Ishikawa (cell line): ENCODE measurements around the gene REV3L.

ENCODE experiments used
- CREB1 ChIP-seq: IDR thresholded peaks from 2 replicates; pipeline ENCODE4 v1.6.1; 2012; ENCODE audit warnings: low read depth
- EP300 ChIP-seq: IDR thresholded peaks from 2 replicates; pipeline ENCODE4 v1.6.1; 2012; ENCODE audit warnings: borderline replicate concordance
- NFIC ChIP-seq: IDR thresholded peaks from 2 replicates; pipeline ENCODE4 v1.6.1; 2012
- RAD21 ChIP-seq: IDR thresholded peaks from 2 replicates; pipeline ENCODE4 v1.6.1; 2012; ENCODE audit warnings: low read depth
- REST ChIP-seq: IDR thresholded peaks from 2 replicates; pipeline ENCODE4 v1.6.1; 2012; ENCODE audit warnings: low read depth, mild to moderate bottlenecking
- TAF1 ChIP-seq: IDR thresholded peaks from 2 replicates; pipeline ENCODE4 v1.6.1; 2012; ENCODE audit warnings: low read depth, mild to moderate bottlenecking
- TEAD4 ChIP-seq: IDR thresholded peaks from 2 replicates; pipeline ENCODE4 v1.6.1; 2012
- YY1 ChIP-seq: IDR thresholded peaks from 2 replicates; pipeline ENCODE4 v1.6.1; 2012; ENCODE audit warnings: low read depth
- ZBTB7A ChIP-seq: IDR thresholded peaks from 2 replicates; pipeline ENCODE4 v1.6.1; 2012; ENCODE audit warnings: low read depth
- TF ChIP-seq, protein P1 (sequence below): IDR thresholded peaks from 2 replicates; pipeline ENCODE4 v1.6.1; 2012

- TF ChIP-seq EP300 = no peak
- TF ChIP-seq TAF1 = no peak
- TF ChIP-seq, protein P1, sequence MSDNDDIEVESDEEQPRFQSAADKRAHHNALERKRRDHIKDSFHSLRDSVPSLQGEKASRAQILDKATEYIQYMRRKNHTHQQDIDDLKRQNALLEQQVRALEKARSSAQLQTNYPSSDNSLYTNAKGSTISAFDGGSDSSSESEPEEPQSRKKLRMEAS = no peak
- TF ChIP-seq NFIC = no peak
- TF ChIP-seq CREB1 = no peak
- TF ChIP-seq RAD21 = no peak
- no peak for TF ChIP-seq REST
- no peak for TF ChIP-seq TEAD4
- TF ChIP-seq ZBTB7A = no peak
- TF ChIP-seq YY1 = no peak
Observed at GRCh38 chr6:111326563-111326962, 156.5 kb downstream of the REV3L start.
